Bronchial epithelial cell (primary cell): ENCODE data around the gene STX2. TPM values are rescaled to one million over a fixed set of nuclear protein-coding genes. Genes with fewer than 3 reads are reported as not detected.
"Not testable (repeated sequence)": the region's sequence is repeated elsewhere in the genome, so short reads cannot be mapped to it uniquely, and the experiment has no call there.

Source experiments
- DNase-seq: peaks from one replicate; pipeline ENCODE4 v3.0.0-alpha.2; 2010; ENCODE audit warnings: low read depth
- FAIRE-seq: peaks from 2 replicates; lab custom pipeline; 2011; peaks lifted over from hg19 to GRCh38; lab: Jason Lieb, UNC
- H3K27me3 ChIP-seq: 2 replicates; pipeline ENCODE4 v1.5.1; 2011; ENCODE audit warnings: low read length; ENCODE audit not compliant: control insufficient read depth, insufficient read depth
- H3K36me3 ChIP-seq: 2 replicates; pipeline ENCODE4 v1.5.1; 2011; ENCODE audit warnings: low read length; ENCODE audit not compliant: control insufficient read depth, insufficient read depth
- H3K4me3 ChIP-seq: 2 replicates; pipeline ENCODE4 v1.5.1; 2011; ENCODE audit warnings: mild to moderate bottlenecking, low read depth, low read length, control low read depth
- total RNA-seq: library from RNA; depleted of rRNA; stranded (reverse); fragments of >200 nt; gene quantifications from 2 replicates; pipeline ENCODE4 v1.2.1, GENCODE V29; 2014
- TF ChIP-seq, protein P1 (sequence below): IDR thresholded peaks from 2 replicates; pipeline ENCODE4 v1.5.1; 2011; ENCODE audit warnings: mild to moderate bottlenecking, moderate library complexity, low read length, control low read depth, inconsistent platforms; ENCODE audit not compliant: insufficient read depth, severe bottlenecking

STX2 gene
- total RNA-seq, 1 donor from 2014 or later: 8.4 TPM

DNA sequence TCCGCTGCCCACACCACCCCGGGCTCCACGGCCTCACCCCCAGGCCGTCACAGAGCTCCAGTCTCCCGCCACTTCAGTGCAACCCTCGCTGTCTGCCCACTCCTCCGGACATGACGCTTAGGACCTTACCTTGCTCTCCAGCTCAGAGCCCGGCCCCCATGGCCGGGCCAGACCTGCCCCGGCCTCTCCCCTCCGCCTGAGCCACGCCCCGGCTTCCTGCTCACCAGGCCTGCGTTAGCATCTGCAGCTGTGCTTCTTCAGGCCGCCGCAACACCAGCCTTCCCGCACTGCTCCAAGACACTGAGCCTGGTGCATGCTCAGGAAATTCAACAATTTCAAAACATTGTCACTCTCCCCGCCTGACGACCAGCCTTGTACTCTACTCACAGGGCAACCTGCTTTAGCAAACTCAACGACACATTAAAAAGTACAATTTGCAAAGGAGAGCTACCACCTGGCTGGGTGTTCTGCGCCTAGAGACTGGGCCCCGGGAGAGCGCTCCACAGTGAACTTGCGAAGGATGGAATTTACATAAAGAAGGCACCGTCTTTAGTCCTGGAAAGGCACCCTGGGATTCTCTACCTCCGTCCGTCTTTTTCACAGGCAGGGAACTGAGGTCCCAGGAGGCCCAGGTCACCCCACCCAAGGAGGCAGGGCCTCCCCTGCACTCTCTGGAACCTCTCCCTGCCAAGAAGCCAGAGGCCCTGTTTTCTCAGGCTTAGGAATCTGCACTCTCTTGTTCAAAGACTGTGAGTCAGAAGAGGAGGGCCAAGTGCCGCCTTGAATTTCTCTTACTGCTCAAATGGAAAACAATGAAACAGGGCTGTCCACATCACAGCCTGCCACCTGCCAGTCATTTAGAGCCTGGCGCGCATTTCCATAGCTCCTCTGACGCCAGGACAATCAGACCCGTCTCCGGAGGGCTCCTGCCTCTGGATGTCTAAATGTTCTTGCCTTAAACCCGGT is 51.3 kb downstream of the STX2 start:
- TF ChIP-seq, protein P1, sequence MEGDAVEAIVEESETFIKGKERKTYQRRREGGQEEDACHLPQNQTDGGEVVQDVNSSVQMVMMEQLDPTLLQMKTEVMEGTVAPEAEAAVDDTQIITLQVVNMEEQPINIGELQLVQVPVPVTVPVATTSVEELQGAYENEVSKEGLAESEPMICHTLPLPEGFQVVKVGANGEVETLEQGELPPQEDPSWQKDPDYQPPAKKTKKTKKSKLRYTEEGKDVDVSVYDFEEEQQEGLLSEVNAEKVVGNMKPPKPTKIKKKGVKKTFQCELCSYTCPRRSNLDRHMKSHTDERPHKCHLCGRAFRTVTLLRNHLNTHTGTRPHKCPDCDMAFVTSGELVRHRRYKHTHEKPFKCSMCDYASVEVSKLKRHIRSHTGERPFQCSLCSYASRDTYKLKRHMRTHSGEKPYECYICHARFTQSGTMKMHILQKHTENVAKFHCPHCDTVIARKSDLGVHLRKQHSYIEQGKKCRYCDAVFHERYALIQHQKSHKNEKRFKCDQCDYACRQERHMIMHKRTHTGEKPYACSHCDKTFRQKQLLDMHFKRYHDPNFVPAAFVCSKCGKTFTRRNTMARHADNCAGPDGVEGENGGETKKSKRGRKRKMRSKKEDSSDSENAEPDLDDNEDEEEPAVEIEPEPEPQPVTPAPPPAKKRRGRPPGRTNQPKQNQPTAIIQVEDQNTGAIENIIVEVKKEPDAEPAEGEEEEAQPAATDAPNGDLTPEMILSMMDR: no peak
- DNase-seq: peak; percentile 72
- no peak overlapping the region for H3K4me3 ChIP-seq
- peaks cover 2% of the 10 kb centered on the region for H3K36me3 ChIP-seq
- no peak for FAIRE-seq
- no peaks in the 10 kb centered on the region for H3K27me3 ChIP-seq

DNA sequence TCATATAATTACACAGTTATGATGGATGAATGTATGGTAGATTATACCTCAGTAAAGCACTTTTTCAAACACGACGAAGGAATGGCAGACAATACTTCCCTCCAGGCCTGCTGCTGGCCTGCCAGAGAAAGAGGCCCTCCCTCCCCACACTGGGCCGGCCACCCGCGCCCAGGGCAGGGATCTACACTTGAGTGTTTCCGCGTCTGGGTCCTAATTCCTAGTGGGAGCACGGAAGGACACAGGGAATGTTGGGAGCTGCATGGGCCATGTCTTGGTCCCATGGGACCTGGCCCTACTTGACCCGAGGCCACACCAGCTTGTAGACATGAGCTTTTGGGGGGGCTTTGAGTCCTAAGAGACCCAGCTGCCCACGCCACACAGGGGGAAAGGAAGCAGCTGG is 52.0 kb downstream of the STX2 start:
- DNase-seq (no peak), FAIRE-seq (no peak)
- Histone ChIP-seq H3K36me3 (peaks cover 2% of the 10 kb centered on the region), H3K4me3 (no peak overlapping the region), H3K27me3 (no peaks in the 10 kb centered on the region)
- TF ChIP-seq, protein P1: no peak

DNA sequence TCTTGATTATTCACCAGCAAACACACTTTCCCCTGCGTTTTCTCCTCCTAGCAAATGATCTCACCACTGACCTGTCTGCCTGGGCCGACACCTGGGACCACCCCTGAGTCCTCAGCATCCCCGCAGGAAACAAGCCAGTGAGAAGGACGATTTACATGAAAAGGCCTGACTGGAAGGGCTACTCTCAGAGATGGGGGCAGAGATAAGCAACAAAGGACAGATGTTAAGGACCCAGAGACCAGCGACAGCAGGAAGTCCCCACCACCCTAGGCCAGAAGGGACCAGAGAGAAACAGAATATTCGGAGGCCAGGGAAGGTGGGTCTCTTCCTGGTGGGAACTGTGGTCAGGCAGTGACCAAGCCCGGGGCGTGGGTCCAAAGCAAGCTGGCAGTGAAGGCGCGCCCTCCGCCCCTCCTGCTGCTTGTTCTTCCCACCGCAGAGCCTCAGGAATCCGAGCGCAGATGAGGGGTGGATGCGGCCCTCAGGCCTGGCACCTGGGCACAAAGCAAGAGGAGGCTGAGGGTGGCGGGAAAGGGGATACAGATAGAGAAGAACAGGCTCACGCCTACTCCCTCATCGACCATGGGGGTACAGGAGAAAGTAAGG is 55.8 kb downstream of the STX2 start:
- Histone ChIP-seq H3K27me3 (no peaks in the 10 kb centered on the region), H3K36me3 (peaks cover 2% of the 10 kb centered on the region), H3K4me3 (no peak overlapping the region)
- TF ChIP-seq, protein P1: no peak
- DNase-seq (no peak), FAIRE-seq (no peak)

DNA sequence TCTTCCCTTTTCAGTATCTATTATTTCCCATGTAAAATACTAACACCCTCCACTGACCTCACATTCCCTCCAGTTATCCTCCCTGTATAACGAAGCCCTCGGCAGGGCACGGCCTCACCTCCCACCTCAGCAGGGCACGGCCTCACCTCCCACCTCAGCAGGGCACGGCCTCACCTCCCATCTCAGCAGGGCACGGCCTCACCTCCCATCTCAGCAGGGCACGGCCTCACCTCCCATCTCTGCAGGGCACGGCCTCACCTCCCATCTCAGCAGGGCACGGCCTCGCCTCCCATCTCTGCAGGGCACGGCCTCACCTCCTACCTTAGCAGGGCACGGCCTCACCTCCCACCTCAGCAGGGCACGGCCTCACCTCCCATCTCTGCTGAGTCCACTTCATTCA is 56.8 kb downstream of the STX2 start:
- not testable (repeated sequence) for H3K27me3 ChIP-seq, H3K4me3 ChIP-seq, FAIRE-seq, DNase-seq, H3K36me3 ChIP-seq

DNA sequence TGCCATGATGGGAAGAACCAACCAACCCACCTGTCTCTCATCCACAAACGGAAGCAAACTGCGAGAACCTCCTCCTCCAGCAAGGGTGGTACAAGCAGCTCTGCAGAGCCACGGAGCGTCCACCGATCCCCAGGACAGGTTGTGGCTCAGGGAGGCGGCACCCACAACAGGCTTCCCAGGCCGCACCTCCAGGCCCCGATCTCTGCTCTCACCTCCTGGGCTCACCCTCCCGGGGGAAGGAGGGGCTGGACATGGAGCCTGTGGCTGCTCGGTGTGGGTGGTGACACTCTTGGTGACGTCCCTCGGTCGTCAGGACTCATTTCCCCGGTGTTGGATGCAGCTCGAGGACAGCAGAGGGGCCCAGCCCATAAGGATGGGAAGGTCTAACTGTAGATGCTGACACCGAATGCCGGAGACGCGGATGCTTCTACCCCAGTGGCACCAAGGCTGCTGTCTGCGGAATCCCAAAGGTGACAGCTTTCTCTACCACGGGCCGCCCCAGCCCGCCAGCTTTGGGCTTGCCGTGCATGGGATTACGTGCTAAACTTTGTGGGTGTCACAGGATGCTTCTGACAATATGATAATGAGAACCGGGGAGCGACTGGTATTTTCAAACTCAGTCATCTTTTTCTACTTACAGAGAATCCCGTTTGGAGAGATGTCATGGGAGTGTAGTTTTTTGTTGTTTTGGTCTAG is 58.0 kb downstream of the STX2 start:
- DNase-seq (no peak), FAIRE-seq (no peak)
- H3K27me3 ChIP-seq: no peaks in the 10 kb centered on the region
- no peaks in the 10 kb centered on the region for H3K36me3 ChIP-seq
- TF ChIP-seq, protein P1: no peak
- no peak overlapping the region for H3K4me3 ChIP-seq

DNA sequence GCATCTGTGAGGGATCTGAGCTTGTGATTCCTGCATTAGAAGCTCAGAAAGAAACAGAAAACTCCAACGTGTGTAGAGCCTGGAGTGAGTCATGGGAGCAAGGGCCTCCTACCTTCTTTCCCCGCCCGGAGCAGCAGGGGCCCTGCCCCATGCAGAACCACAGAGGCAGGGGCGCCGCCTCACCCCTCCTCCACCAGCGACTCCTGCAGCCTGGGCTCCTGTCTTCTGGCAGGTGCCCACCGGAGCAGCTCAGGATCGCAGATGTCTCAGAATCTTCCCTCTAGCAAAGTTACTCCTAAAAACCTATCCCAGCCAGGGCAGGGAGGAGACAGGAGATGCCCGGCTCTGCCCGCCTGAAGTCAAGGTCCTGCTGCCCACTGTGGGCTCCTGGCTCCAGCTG is 58.7 kb downstream of the STX2 start:
- no peak overlapping the region for H3K4me3 ChIP-seq
- DNase-seq (no peak), FAIRE-seq (no peak)
- TF ChIP-seq, protein P1: no peak
- no peaks in the 10 kb centered on the region for H3K27me3 ChIP-seq
- no peaks in the 10 kb centered on the region for H3K36me3 ChIP-seq
